ENCODE results near the gene SYN1. TPM values are rescaled to one million over a fixed set of nuclear protein-coding genes. Genes with fewer than 3 reads are reported as not detected.

Gene SYN1
- total RNA-seq, 1 experiment from 2014 or later, result 0.49 TPM

- no peak for TF ChIP-seq CTCF (IDR thresholded peaks at IDR 0.05; ENCODE audit: unreplicated experiment)
- no TSS peak for BruUV-seq (replicated peaks)
- DNase-seq (ENCODE audit: unreplicated experiment), result peak; percentile 75
- H3K4me3 Mint-ChIP-seq (ENCODE audit: unreplicated experiment), result peak overlapping the region; percentile 42
- H3K9me3 Mint-ChIP-seq (ENCODE audit: unreplicated experiment), result peaks cover 6% of the 10 kb centered on the region
- intact Hi-C loops (cut with micrococcal nuclease), result no loop called here
- CTCF ChIA-PET, result interaction anchor here (0.7 kb wide), 1 partner anchor 49 kb away, joined by 4 read pairs; no protein-coding TSS in a partner anchor
- no peak overlapping the region for H3K27ac Mint-ChIP-seq (ENCODE audit: low read depth, unreplicated experiment)
- no peaks in the 10 kb centered on the region for H3K27me3 Mint-ChIP-seq (ENCODE audit: insufficient read depth, unreplicated experiment)
- H3K4me1 Mint-ChIP-seq (ENCODE audit: insufficient read depth, unreplicated experiment), result peaks cover 7% of the 10 kb centered on the region
- POLR2A ChIA-PET, result interaction anchor here (1.0 kb wide), 1 partner anchor 8 kb away, joined by 4 read pairs; no protein-coding TSS in a partner anchor
- peaks cover 30% of the 10 kb centered on the region for H3K36me3 Mint-ChIP-seq (ENCODE audit: insufficient read depth, unreplicated experiment)
Measured at GRCh38 chrX:47573341-47574075, 46.1 kb downstream of the SYN1 start.

- Mint-ChIP-seq H3K27ac (ENCODE audit: low read depth, unreplicated experiment) (no peak overlapping the region), H3K36me3 (ENCODE audit: insufficient read depth, unreplicated experiment) (peaks cover 31% of the 10 kb centered on the region), H3K27me3 (ENCODE audit: insufficient read depth, unreplicated experiment) (no peaks in the 10 kb centered on the region), H3K4me1 (ENCODE audit: insufficient read depth, unreplicated experiment) (peaks cover 7% of the 10 kb centered on the region), H3K4me3 (ENCODE audit: unreplicated experiment) (peak overlapping the region; percentile 42), H3K9me3 (ENCODE audit: unreplicated experiment) (peaks cover 6% of the 10 kb centered on the region)
- CTCF ChIA-PET, result no interaction called here
- intact Hi-C loops (cut with micrococcal nuclease), result no loop called here
- no peak for DNase-seq (ENCODE audit: unreplicated experiment)
- no peak for TF ChIP-seq CTCF (IDR thresholded peaks at IDR 0.05; ENCODE audit: unreplicated experiment)
- POLR2A ChIA-PET, result interaction anchor here (1.0 kb wide), 1 partner anchor 9 kb away, joined by 4 read pairs; no protein-coding TSS in a partner anchor
- BruUV-seq (replicated peaks), result no TSS peak
Measured at GRCh38 chrX:47572773-47573340, 46.8 kb downstream of the SYN1 start.

- no peak overlapping the region for H3K4me3 Mint-ChIP-seq (ENCODE audit: unreplicated experiment)
- no TSS peak for BruUV-seq (replicated peaks)
- peaks cover 6% of the 10 kb centered on the region for H3K9me3 Mint-ChIP-seq (ENCODE audit: unreplicated experiment)
- no peak overlapping the region for H3K27ac Mint-ChIP-seq (ENCODE audit: low read depth, unreplicated experiment)
- DNase-seq (ENCODE audit: unreplicated experiment), result no peak
- POLR2A ChIA-PET, result no interaction called here
- H3K4me1 Mint-ChIP-seq (ENCODE audit: insufficient read depth, unreplicated experiment), result peaks cover 7% of the 10 kb centered on the region
- intact Hi-C loops (cut with micrococcal nuclease), result no loop called here
- H3K36me3 Mint-ChIP-seq (ENCODE audit: insufficient read depth, unreplicated experiment), result peaks cover 38% of the 10 kb centered on the region
- no peaks in the 10 kb centered on the region for H3K27me3 Mint-ChIP-seq (ENCODE audit: insufficient read depth, unreplicated experiment)
- CTCF ChIA-PET, result interaction anchor here (1.2 kb wide), 1 partner anchor 31 kb away, joined by 4 read pairs; no protein-coding TSS in a partner anchor
- TF ChIP-seq CTCF (IDR thresholded peaks at IDR 0.05; ENCODE audit: unreplicated experiment), result no peak
Measured at GRCh38 chrX:47571896-47572295, 47.8 kb downstream of the SYN1 start.

- BruUV-seq (replicated peaks), result no TSS peak
- Mint-ChIP-seq H3K9me3 (ENCODE audit: unreplicated experiment) (peaks cover 6% of the 10 kb centered on the region), H3K4me1 (ENCODE audit: insufficient read depth, unreplicated experiment) (peaks cover 7% of the 10 kb centered on the region), H3K27me3 (ENCODE audit: insufficient read depth, unreplicated experiment) (no peaks in the 10 kb centered on the region), H3K27ac (ENCODE audit: low read depth, unreplicated experiment) (no peak overlapping the region), H3K36me3 (ENCODE audit: insufficient read depth, unreplicated experiment) (peaks cover 44% of the 10 kb centered on the region), H3K4me3 (ENCODE audit: unreplicated experiment) (no peak overlapping the region)
- CTCF ChIA-PET, result interaction anchor here (1.2 kb wide), 1 partner anchor 30 kb away, joined by 4 read pairs; no protein-coding TSS in a partner anchor
- no peak for DNase-seq (ENCODE audit: unreplicated experiment)
- TF ChIP-seq CTCF (IDR thresholded peaks at IDR 0.05; ENCODE audit: unreplicated experiment), result no peak
- POLR2A ChIA-PET, result no interaction called here
- intact Hi-C loops (cut with micrococcal nuclease), result no loop called here
Measured at GRCh38 chrX:47571215-47571614, 48.4 kb downstream of the SYN1 start.
